Endodermal cell (in vitro differentiated cells): ENCODE data around the gene TBC1D9B. TPM values are rescaled to one million over a fixed set of nuclear protein-coding genes. Genes with fewer than 3 reads are reported as not detected.
A peak's percentile ranks its signal among the peaks of the same experiment; 100 is the strongest.

ENCODE experiments used
- DNase-seq: peaks from one replicate; pipeline ENCODE4 v3.0.0-alpha.2; 2017
- H3K27ac ChIP-seq: 2 replicates; pipeline ENCODE4 v1.5.1; 2013; ENCODE audit warnings: mild to moderate bottlenecking, low read depth, low read length, moderate library complexity
- H3K27me3 ChIP-seq: 2 replicates; pipeline ENCODE4 v1.6.1; 2013; ENCODE audit warnings: mild to moderate bottlenecking, low read length, moderate library complexity; ENCODE audit not compliant: insufficient read depth, control insufficient read depth, poor library complexity, severe bottlenecking
- H3K36me3 ChIP-seq: 2 replicates; pipeline ENCODE4 v1.7.0; 2013; ENCODE audit warnings: mild to moderate bottlenecking, low read length, moderate library complexity; ENCODE audit not compliant: control insufficient read depth, insufficient read depth
- H3K4me1 ChIP-seq: one replicate; pipeline ENCODE4 v1.7.0; 2013; ENCODE audit warnings: low read length; ENCODE audit not compliant: control insufficient read depth, insufficient read depth
- H3K4me3 ChIP-seq: 2 replicates; pipeline ENCODE4 v1.5.1; 2013; ENCODE audit warnings: mild to moderate bottlenecking, low read length, moderate library complexity
- H3K9ac ChIP-seq: 2 replicates; pipeline ENCODE4 v1.6.1; 2013; ENCODE audit warnings: mild to moderate bottlenecking, low read length, moderate library complexity; ENCODE audit not compliant: poor library complexity, severe bottlenecking; ENCODE audit errors: extremely low read depth
- H3K9me3 ChIP-seq: 2 replicates; pipeline ENCODE4 v1.6.1; 2013; ENCODE audit warnings: mild to moderate bottlenecking, low read length, moderate library complexity; ENCODE audit not compliant: control insufficient read depth
- H3K27ac Mint-ChIP-seq: 2 replicates; pipeline ENCODE4 v1.8.0; 2020; ENCODE audit warnings: mixed read lengths
- H3K27me3 Mint-ChIP-seq: 2 replicates; pipeline ENCODE4 v1.8.0; 2021; ENCODE audit warnings: mild to moderate bottlenecking, mixed read lengths; ENCODE audit not compliant: insufficient read depth
- H3K36me3 Mint-ChIP-seq: 2 replicates; pipeline ENCODE4 v1.8.0; 2020; ENCODE audit warnings: low read depth, mixed read lengths
- H3K4me1 Mint-ChIP-seq: 2 replicates; pipeline ENCODE4 v1.8.0; 2020; ENCODE audit warnings: mixed read lengths
- H3K4me3 Mint-ChIP-seq: 2 replicates; pipeline ENCODE4 v1.8.0; 2020; ENCODE audit warnings: mild to moderate bottlenecking, moderate library complexity, mixed read lengths
- H3K9me3 Mint-ChIP-seq: 2 replicates; pipeline ENCODE4 v1.8.0; 2020; ENCODE audit warnings: mild to moderate bottlenecking, mixed read lengths
- CTCF ChIP-seq: fragments of 200-600 bp; sonication (generic); conservative IDR thresholded peaks from 2 replicates; pipeline ENCODE4 v1.5.0; 2021; ENCODE audit warnings: antibody characterized with exemption, mild to moderate bottlenecking
- WGBS, 2 experiments: methylation state at CpG; one replicate each; pipeline versions ENCODE4 v1.1.5 to v1.1.7; 2013; ENCODE audit warnings: missing lambda C conversion rate in 2 of 2, mixed read lengths in 1 of 2; ENCODE audit not compliant: insufficient coverage in 1 of 2, insufficient read length in 1 of 2; 5-methylcytosine and 5-hydroxymethylcytosine counted together
- total RNA-seq, 2 donors: library from RNA; stranded (reverse); fragmentation: NEBNext Ultra II Directional in 1 of 2; extraction: Animal tissue kit (Norgen Biotek cat#: 25700) in 1 of 2; gene quantifications; 2 replicates in 1 of 2; 3 replicates in 1 of 2; pipeline ENCODE4 v1.2.1, GENCODE V29; 2021

Gene TBC1D9B
- total RNA-seq, 2 donors from 2014 or later: 118 to 127 TPM

GRCh38 chr5:179824745-179825112 lies 83.0 kb downstream of the TBC1D9B start:
- H3K27me3 ChIP-seq: no peaks in the 10 kb centered on the region
- Mint-ChIP-seq H3K4me1 (peaks cover 22% of the 10 kb centered on the region), H3K36me3 (peaks cover 69% of the 10 kb centered on the region), H3K9me3 (no peaks in the 10 kb centered on the region), H3K27ac (no peak overlapping the region), H3K27me3 (no peaks in the 10 kb centered on the region), H3K4me3 (no peak overlapping the region)
- H3K9ac ChIP-seq: no peak overlapping the region
- no peaks in the 10 kb centered on the region for H3K9me3 ChIP-seq
- TF ChIP-seq CTCF: no peak
- H3K4me1 ChIP-seq: peaks cover 16% of the 10 kb centered on the region
- no peak for DNase-seq
- H3K36me3 ChIP-seq: peaks cover 52% of the 10 kb centered on the region
- H3K4me3 ChIP-seq: no peak overlapping the region
- WGBS, 2 experiments: 97 to 100% methylated on average over 1 to 3 of the region's 3 CpGs
- H3K27ac ChIP-seq: no peak overlapping the region

- peaks cover 21% of the 10 kb centered on the region for H3K4me1 ChIP-seq
- H3K4me3 Mint-ChIP-seq: no peak overlapping the region
- H3K27ac ChIP-seq: no peak overlapping the region
- no peaks in the 10 kb centered on the region for H3K9me3 ChIP-seq
- DNase-seq: no peak
- peaks cover 50% of the 10 kb centered on the region for H3K36me3 ChIP-seq
- no peaks in the 10 kb centered on the region for H3K27me3 ChIP-seq
- H3K9me3 Mint-ChIP-seq: no peaks in the 10 kb centered on the region
- H3K27me3 Mint-ChIP-seq: no peaks in the 10 kb centered on the region
- no peak for TF ChIP-seq CTCF
- WGBS, 2 experiments: 92 to 95% methylated on average over 19 to 22 of the region's 22 CpGs
- peaks cover 63% of the 10 kb centered on the region for H3K36me3 Mint-ChIP-seq
- H3K4me3 ChIP-seq: no peak overlapping the region
- H3K27ac Mint-ChIP-seq: no peak overlapping the region
- peaks cover 19% of the 10 kb centered on the region for H3K4me1 Mint-ChIP-seq
- no peak overlapping the region for H3K9ac ChIP-seq
These were observed 83.6 kb downstream of the TBC1D9B start for GRCh38 chr5:179823937-179824744.

- peak; percentile 51 for DNase-seq
- H3K9me3 ChIP-seq: no peaks in the 10 kb centered on the region
- H3K4me1 ChIP-seq: peaks cover 22% of the 10 kb centered on the region
- Mint-ChIP-seq H3K27ac (peak overlapping the region; percentile 64), H3K36me3 (peaks cover 48% of the 10 kb centered on the region), H3K27me3 (no peaks in the 10 kb centered on the region), H3K4me1 (peaks cover 29% of the 10 kb centered on the region), H3K9me3 (no peaks in the 10 kb centered on the region), H3K4me3 (peak overlapping the region; percentile 90)
- peaks cover 38% of the 10 kb centered on the region for H3K36me3 ChIP-seq
- no peak for TF ChIP-seq CTCF
- WGBS, 2 experiments: 80% methylated on average over 5 to 8 of the region's 8 CpGs
- no peak overlapping the region for H3K9ac ChIP-seq
- H3K4me3 ChIP-seq: peak overlapping the region; percentile 88
- no peaks in the 10 kb centered on the region for H3K27me3 ChIP-seq
- no peak overlapping the region for H3K27ac ChIP-seq
These were observed 85.2 kb downstream of the TBC1D9B start for GRCh38 chr5:179822444-179822990.
